Activated T-helper 1 cell treated with anti-CD3 and anti-CD28 coated beads, Interleukin-12 subunit alpha, Interleukin-12 subunit beta, Interleukin-2, Interleukin-4 antibody, amounts not matched to agents 30 ng/mL and 10 ng/mL and 1 ng/mL, durations not matched to agents 14 hours and 24 hours and 36 hours (primary cell): Measurements from ENCODE around the gene TEF. TPM values are rescaled to one million over a fixed set of nuclear protein-coding genes. Genes with fewer than 3 reads are reported as not detected.

Source experiments
- DNase-seq: peaks from one replicate; pipeline ENCODE4 v3.0.0; 2021; ENCODE audit warnings: low spot score
- H3K27ac Mint-ChIP-seq: one replicate; pipeline ENCODE4 v1.8.0; 2021; ENCODE audit warnings: mild to moderate bottlenecking, mixed read lengths
- H3K27me3 Mint-ChIP-seq: one replicate; pipeline ENCODE4 v1.8.0; 2022; ENCODE audit warnings: mild to moderate bottlenecking, moderate library complexity, mixed read lengths; ENCODE audit not compliant: insufficient read depth
- H3K36me3 Mint-ChIP-seq: one replicate; pipeline ENCODE4 v1.8.0; 2021; ENCODE audit warnings: low read depth, mixed read lengths
- H3K4me1 Mint-ChIP-seq: one replicate; pipeline ENCODE4 v1.8.0; 2021; ENCODE audit warnings: low read depth, mixed read lengths
- H3K4me3 Mint-ChIP-seq: one replicate; pipeline ENCODE4 v1.8.0; 2021; ENCODE audit warnings: mild to moderate bottlenecking, moderate library complexity, mixed read lengths
- H3K9me3 Mint-ChIP-seq: one replicate; pipeline ENCODE4 v1.8.0; 2021; ENCODE audit warnings: mixed read lengths
- intact Hi-C: fragments of 100-400 bp; cut with micrococcal nuclease; formaldehyde crosslinking; loops from one replicate; pipeline ENCODE4 v1.15.1; 2024
- total RNA-seq: library from RNA; stranded (reverse); gene quantifications from 2 replicates; pipeline ENCODE4 v1.2.3, GENCODE V29; 2022

Gene TEF
- total RNA-seq, 1 donor from 2014 or later, result 1.6 TPM

DNA sequence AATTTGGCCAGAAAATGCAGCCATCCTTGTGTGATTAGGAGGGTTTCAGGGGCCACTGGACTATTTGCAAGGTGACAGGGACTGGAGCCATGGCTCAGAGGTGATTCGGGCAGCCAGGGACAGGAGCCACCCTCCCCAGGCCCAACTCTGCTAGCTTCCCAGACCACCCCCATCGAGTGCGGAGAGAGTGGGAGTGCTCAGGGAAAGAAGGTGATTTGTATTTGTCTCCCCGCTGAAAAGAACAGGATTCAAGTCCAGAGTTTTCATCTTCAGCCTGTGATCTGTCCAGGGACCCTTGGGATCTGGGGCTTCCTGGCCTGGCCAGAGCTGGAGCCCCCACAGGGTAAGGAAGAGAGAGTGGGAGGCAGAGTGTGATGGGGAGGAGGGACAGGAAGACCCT is 22.4 kb upstream of the TEF start:
- Mint-ChIP-seq H3K27me3 (no peaks in the 10 kb centered on the region), H3K36me3 (peaks cover 15% of the 10 kb centered on the region), H3K4me1 (no peaks in the 10 kb centered on the region), H3K4me3 (no peak overlapping the region), H3K9me3 (no peaks in the 10 kb centered on the region), H3K27ac (no peak overlapping the region)
- DNase-seq, result no peak
- intact Hi-C loops, result no loop called here

GRCh38 chr22:41360126-41360525 is 21.6 kb upstream of the TEF start:
- H3K27ac Mint-ChIP-seq, result no peak overlapping the region
- no peaks in the 10 kb centered on the region for H3K9me3 Mint-ChIP-seq
- no peaks in the 10 kb centered on the region for H3K27me3 Mint-ChIP-seq
- H3K36me3 Mint-ChIP-seq, result peaks cover 10% of the 10 kb centered on the region
- intact Hi-C loops, result no loop called here
- no peak overlapping the region for H3K4me3 Mint-ChIP-seq
- no peak for DNase-seq
- no peaks in the 10 kb centered on the region for H3K4me1 Mint-ChIP-seq

GRCh38 chr22:41361716-41362310 is 19.9 kb upstream of the TEF start:
- intact Hi-C loops, result no loop called here

GRCh38 chr22:41362615-41363014 is 19.1 kb upstream of the TEF start:
- H3K36me3 Mint-ChIP-seq, result peaks cover 6% of the 10 kb centered on the region
- H3K4me1 Mint-ChIP-seq, result no peaks in the 10 kb centered on the region
- H3K9me3 Mint-ChIP-seq, result no peaks in the 10 kb centered on the region
- DNase-seq, result no peak
- H3K27me3 Mint-ChIP-seq, result peaks cover 6% of the 10 kb centered on the region
- H3K27ac Mint-ChIP-seq, result no peak overlapping the region
- H3K4me3 Mint-ChIP-seq, result no peak overlapping the region
- intact Hi-C loops, result no loop called here

More at GRCh38 chr22:41361716-41362310, 19.9 kb upstream of the TEF start:
- Mint-ChIP-seq H3K36me3 (peaks cover 10% of the 10 kb centered on the region), H3K9me3 (no peaks in the 10 kb centered on the region), H3K4me1 (no peaks in the 10 kb centered on the region), H3K27ac (no peak overlapping the region), H3K27me3 (peaks cover 6% of the 10 kb centered on the region), H3K4me3 (no peak overlapping the region)
- DNase-seq, result no peak

DNA sequence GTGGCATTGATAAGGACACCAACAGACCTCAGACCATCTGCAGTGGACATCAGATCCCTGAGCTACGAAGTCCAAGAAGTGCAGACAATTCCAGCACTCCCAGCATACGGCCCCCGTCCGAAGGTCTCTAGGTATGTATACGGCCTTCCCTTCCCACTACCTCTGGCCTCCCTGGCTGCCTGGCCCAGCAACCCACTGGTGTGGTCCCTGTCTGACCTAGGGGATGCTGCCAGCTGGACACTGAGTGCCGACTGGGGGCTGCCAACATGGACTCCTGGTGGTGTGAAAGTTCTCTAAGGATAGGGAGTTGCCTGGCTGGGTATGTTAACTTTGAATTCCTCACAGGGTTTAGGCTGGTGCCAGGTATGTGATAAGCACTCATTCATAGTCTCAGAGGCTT is 17.5 kb upstream of the TEF start:
- H3K4me1 Mint-ChIP-seq, result no peaks in the 10 kb centered on the region
- no peak for DNase-seq
- peaks cover 6% of the 10 kb centered on the region for H3K36me3 Mint-ChIP-seq
- no peak overlapping the region for H3K27ac Mint-ChIP-seq
- no peak overlapping the region for H3K4me3 Mint-ChIP-seq
- peaks cover 6% of the 10 kb centered on the region for H3K27me3 Mint-ChIP-seq
- intact Hi-C loops, result no loop called here
- H3K9me3 Mint-ChIP-seq, result no peaks in the 10 kb centered on the region

GRCh38 chr22:41364955-41365354 is 16.8 kb upstream of the TEF start:
- intact Hi-C loops, result no loop called here
- H3K36me3 Mint-ChIP-seq, result peaks cover 6% of the 10 kb centered on the region
- no peak for DNase-seq
- H3K9me3 Mint-ChIP-seq, result no peaks in the 10 kb centered on the region
- no peak overlapping the region for H3K27ac Mint-ChIP-seq
- no peaks in the 10 kb centered on the region for H3K4me1 Mint-ChIP-seq
- no peak overlapping the region for H3K4me3 Mint-ChIP-seq
- H3K27me3 Mint-ChIP-seq, result peaks cover 6% of the 10 kb centered on the region

- no peaks in the 10 kb centered on the region for H3K9me3 Mint-ChIP-seq
- H3K4me1 Mint-ChIP-seq, result no peaks in the 10 kb centered on the region
- H3K27ac Mint-ChIP-seq, result no peak overlapping the region
- DNase-seq, result no peak
- H3K27me3 Mint-ChIP-seq, result peaks cover 6% of the 10 kb centered on the region
- no peak overlapping the region for H3K4me3 Mint-ChIP-seq
- H3K36me3 Mint-ChIP-seq, result peaks cover 4% of the 10 kb centered on the region
- intact Hi-C loops, result no loop called here
These were observed 16.3 kb upstream of the TEF start for GRCh38 chr22:41365425-41365824.

DNA sequence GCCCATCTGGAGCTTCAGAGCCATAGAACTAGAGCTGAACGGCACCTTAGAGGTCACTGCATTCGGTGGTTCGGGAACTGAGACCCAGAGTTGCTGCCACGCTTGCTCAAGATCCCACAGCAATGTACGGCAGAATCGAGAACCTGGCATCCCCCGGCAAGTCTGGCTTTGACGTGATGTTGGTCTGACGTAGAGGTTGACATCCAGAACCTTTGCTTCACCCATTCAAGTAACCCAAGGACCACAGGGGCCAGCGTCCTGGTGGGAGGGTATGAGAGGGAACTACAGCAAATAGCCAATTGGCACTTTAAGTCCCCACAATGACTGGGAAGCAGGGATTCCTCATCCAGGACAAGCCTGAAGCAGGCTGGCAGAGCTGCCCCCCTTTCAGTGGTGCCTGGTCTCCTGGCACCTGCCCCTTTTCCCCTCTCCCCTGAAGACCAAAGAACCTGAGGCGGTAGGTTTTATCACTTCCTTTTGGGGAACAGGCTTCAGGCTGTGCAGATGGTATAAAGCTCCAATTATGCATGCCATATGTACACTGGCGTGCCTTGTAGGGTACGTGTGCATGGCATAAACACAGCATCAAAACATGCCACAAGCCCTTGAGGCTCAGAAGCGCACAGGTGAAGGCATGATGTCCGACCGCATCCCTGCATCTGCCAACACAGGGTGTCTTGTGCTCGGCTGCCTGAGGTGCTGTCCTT is 15.3 kb upstream of the TEF start:
- DNase-seq, result no peak
- intact Hi-C loops, result no loop called here
- H3K4me1 Mint-ChIP-seq, result no peaks in the 10 kb centered on the region
- H3K4me3 Mint-ChIP-seq, result no peak overlapping the region
- peaks cover 2% of the 10 kb centered on the region for H3K36me3 Mint-ChIP-seq
- no peaks in the 10 kb centered on the region for H3K9me3 Mint-ChIP-seq
- peaks cover 6% of the 10 kb centered on the region for H3K27me3 Mint-ChIP-seq
- no peak overlapping the region for H3K27ac Mint-ChIP-seq

DNA sequence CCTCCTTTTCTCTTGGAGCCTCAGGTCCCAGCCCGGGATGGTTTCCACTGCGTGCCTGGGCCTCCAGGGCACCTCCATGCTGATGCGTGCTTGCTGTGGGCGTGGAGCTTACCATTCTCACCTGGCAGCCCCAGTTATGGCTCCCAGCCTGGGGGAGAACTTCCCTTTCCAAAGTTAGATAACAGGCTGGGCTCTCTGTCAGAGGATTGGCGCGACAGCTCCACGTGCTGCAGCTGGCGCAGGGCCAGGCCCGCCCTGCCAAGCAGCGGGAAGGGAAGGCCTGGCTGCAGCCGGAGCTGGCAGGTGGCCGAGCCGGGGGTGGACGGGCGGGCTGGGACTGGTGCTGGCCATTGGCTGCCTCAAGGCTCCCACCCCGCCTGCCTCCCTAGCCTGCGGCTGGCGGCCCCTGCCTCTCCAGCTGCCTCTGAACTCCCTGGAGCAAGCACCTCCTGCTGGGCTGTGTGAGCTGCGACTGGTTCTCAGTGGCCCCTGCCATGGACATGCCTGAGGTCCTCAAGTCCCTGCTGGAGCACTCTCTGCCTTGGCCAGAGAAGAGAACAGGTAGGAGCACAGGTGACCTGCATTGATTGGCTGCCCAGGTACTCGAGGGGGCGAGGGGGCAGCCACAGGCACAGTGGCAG is 14.6 kb upstream of the TEF start:
- H3K4me1 Mint-ChIP-seq, result no peaks in the 10 kb centered on the region
- DNase-seq, result no peak
- peaks cover 6% of the 10 kb centered on the region for H3K27me3 Mint-ChIP-seq
- no peaks in the 10 kb centered on the region for H3K9me3 Mint-ChIP-seq
- H3K27ac Mint-ChIP-seq, result no peak overlapping the region
- no peaks in the 10 kb centered on the region for H3K36me3 Mint-ChIP-seq
- no peak overlapping the region for H3K4me3 Mint-ChIP-seq
- intact Hi-C loops, result no loop called here

- H3K27ac Mint-ChIP-seq, result no peak overlapping the region
- no peak for DNase-seq
- no peaks in the 10 kb centered on the region for H3K36me3 Mint-ChIP-seq
- peaks cover 6% of the 10 kb centered on the region for H3K27me3 Mint-ChIP-seq
- H3K9me3 Mint-ChIP-seq, result no peaks in the 10 kb centered on the region
- H3K4me3 Mint-ChIP-seq, result no peak overlapping the region
- intact Hi-C loops, result no loop called here
- no peaks in the 10 kb centered on the region for H3K4me1 Mint-ChIP-seq
These were observed 13.8 kb upstream of the TEF start for GRCh38 chr22:41367680-41368542.

DNA sequence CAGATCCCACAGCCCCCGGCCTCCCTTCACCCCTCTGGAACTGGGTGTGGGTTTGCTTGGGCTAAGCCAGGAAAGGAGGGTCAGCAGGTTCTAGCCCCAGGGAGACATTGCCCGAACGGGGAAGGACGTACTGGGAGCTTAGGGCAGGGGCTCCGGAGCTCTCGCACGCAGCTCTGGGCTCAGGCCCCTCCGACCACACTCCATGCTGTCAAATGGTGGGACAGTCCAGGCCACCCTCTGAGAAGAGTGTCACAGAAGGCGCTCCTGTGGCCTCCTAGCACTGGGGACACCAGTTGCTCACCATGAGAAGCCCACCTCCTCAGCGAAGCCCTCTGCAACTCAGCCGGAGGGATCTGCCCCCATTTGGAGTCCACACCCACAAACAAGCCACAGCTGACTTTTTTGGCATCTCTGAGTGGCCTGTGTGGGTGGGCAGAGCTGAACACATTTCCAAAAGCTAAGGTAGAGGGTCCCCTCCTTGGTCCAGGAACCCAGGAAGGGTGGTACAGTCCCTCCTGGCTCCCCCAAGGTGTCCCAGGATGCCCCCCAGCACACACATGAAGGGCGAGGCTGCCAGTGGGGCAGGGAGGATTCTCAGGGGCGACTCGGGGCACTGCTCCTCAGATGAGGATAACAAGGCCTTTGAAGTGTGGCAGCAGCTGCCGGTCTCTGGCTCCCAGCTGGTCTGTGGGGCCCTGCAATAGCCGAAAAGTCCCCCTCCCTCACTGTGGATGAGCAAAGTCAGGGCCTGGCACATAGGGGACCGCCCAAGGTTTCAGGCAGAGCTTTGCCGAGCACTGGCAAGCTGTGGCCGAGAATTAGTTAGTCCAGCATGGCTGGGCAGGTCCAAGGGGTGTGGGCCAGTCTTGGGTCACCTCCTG is 13.0 kb upstream of the TEF start:
- H3K4me3 Mint-ChIP-seq, result no peak overlapping the region
- H3K36me3 Mint-ChIP-seq, result no peaks in the 10 kb centered on the region
- H3K27me3 Mint-ChIP-seq, result peaks cover 6% of the 10 kb centered on the region
- no peak overlapping the region for H3K27ac Mint-ChIP-seq
- DNase-seq, result no peak
- H3K9me3 Mint-ChIP-seq, result no peaks in the 10 kb centered on the region
- intact Hi-C loops, result no loop called here
- no peaks in the 10 kb centered on the region for H3K4me1 Mint-ChIP-seq

DNA sequence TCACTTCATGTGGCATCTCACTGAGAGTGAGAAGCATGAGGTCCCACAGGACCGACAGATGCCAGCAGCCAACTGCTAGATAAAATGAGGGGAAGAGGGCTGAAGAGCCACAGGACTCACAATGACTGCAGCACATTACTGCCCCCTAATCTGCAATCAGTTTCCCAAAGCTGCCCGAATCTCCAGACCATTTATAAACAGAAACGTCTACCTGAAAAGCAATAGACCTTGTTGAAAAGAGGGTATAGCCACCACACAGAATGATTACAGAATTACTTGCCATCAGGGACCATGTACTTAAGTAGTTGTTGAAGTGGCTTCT is 12.4 kb upstream of the TEF start:
- H3K4me3 Mint-ChIP-seq, result no peak overlapping the region
- no peaks in the 10 kb centered on the region for H3K4me1 Mint-ChIP-seq
- intact Hi-C loops, result no loop called here
- H3K9me3 Mint-ChIP-seq, result no peaks in the 10 kb centered on the region
- no peaks in the 10 kb centered on the region for H3K36me3 Mint-ChIP-seq
- no peak overlapping the region for H3K27ac Mint-ChIP-seq
- H3K27me3 Mint-ChIP-seq, result peaks cover 6% of the 10 kb centered on the region
- no peak for DNase-seq
